ENCODE results near the gene LSM7. TPM values are rescaled to one million over a fixed set of nuclear protein-coding genes. Genes with fewer than 3 reads are reported as not detected.

Gene LSM7
- total RNA-seq, 1 experiment from 2014 or later = 93.0 TPM

DNA sequence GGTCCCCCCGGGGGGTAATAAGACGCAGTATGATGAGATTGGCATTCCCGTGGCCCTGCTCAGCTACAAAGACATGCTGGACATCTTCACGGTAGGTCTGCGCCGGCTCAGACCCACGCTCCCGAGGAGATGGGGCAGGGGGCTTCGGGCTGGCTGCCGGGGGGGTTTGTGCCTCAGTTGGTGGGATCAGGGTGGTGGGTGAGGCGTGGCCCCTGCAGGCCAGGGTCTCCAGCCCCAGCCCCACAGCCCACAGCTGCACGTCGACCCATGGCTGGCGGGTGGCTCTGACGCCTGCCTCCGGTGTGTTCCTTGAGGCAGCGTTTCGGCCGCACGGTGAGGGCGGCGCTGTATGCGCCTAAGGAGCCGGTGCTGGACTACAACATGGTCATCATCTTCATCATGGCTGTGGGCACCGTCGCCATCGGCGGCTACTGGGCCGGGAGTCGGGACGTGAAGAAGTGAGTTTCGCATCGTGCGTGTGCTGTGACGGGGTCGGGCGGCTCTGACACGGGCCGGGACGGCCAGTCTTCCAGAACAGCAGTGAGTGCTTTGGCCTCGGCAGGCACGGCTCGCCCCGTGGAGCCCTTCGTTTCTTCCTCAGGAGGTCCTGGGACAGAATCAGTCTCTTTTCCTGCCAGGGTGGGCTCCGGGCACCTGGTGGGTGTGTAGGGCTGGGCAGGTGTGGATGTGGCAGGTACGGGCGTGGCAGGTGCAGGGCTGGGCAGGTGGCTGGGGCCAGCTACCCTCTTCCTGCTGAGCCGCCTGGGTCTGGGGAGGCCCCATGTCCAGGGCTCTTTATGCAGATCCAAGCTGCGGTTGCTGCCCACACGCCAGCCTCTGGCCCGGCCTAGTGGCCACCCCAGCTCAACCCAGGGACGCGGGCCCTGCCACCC is 10.6 kb upstream of the LSM7 start:
- intact Hi-C loops (cut with micrococcal nuclease; ENCODE audit: unreplicated experiment) = no loop called here
- Mint-ChIP-seq H3K27me3 (ENCODE audit: unreplicated experiment) (no peaks in the 10 kb centered on the region), H3K27ac (ENCODE audit: unreplicated experiment) (no peak overlapping the region), H3K4me1 (ENCODE audit: low read depth, unreplicated experiment) (peaks cover 6% of the 10 kb centered on the region), H3K36me3 (ENCODE audit: insufficient read depth, unreplicated experiment) (peaks cover 11% of the 10 kb centered on the region), H3K4me3 (ENCODE audit: low read depth, unreplicated experiment) (no peak overlapping the region), H3K9me3 (ENCODE audit: low read depth, unreplicated experiment) (no peaks in the 10 kb centered on the region)
- no TSS peak for BruUV-seq (replicated peaks)
- CTCF ChIA-PET = no interaction called here
- TF ChIP-seq, protein P1, sequence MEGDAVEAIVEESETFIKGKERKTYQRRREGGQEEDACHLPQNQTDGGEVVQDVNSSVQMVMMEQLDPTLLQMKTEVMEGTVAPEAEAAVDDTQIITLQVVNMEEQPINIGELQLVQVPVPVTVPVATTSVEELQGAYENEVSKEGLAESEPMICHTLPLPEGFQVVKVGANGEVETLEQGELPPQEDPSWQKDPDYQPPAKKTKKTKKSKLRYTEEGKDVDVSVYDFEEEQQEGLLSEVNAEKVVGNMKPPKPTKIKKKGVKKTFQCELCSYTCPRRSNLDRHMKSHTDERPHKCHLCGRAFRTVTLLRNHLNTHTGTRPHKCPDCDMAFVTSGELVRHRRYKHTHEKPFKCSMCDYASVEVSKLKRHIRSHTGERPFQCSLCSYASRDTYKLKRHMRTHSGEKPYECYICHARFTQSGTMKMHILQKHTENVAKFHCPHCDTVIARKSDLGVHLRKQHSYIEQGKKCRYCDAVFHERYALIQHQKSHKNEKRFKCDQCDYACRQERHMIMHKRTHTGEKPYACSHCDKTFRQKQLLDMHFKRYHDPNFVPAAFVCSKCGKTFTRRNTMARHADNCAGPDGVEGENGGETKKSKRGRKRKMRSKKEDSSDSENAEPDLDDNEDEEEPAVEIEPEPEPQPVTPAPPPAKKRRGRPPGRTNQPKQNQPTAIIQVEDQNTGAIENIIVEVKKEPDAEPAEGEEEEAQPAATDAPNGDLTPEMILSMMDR (IDR thresholded peaks at IDR 0.05; ENCODE audit: unreplicated experiment) = no peak
- DNase-seq = no peak

GRCh38 chr19:2338055-2338615 is 9.7 kb upstream of the LSM7 start:
- DNase-seq = no peak
- H3K36me3 Mint-ChIP-seq (ENCODE audit: insufficient read depth, unreplicated experiment) = peaks cover 8% of the 10 kb centered on the region
- no peaks in the 10 kb centered on the region for H3K27me3 Mint-ChIP-seq (ENCODE audit: unreplicated experiment)
- peaks cover 6% of the 10 kb centered on the region for H3K4me1 Mint-ChIP-seq (ENCODE audit: low read depth, unreplicated experiment)
- no TSS peak for BruUV-seq (replicated peaks)
- no peak overlapping the region for H3K4me3 Mint-ChIP-seq (ENCODE audit: low read depth, unreplicated experiment)
- no peak overlapping the region for H3K27ac Mint-ChIP-seq (ENCODE audit: unreplicated experiment)
- TF ChIP-seq, protein P1 (IDR thresholded peaks at IDR 0.05; ENCODE audit: unreplicated experiment) = no peak
- intact Hi-C loops (cut with micrococcal nuclease; ENCODE audit: unreplicated experiment) = no loop called here
- CTCF ChIA-PET = no interaction called here
- H3K9me3 Mint-ChIP-seq (ENCODE audit: low read depth, unreplicated experiment) = no peaks in the 10 kb centered on the region

- peaks cover 6% of the 10 kb centered on the region for H3K4me1 Mint-ChIP-seq (ENCODE audit: low read depth, unreplicated experiment)
Observed at GRCh38 chr19:2337329-2337707, 8.9 kb upstream of the LSM7 start.

DNA sequence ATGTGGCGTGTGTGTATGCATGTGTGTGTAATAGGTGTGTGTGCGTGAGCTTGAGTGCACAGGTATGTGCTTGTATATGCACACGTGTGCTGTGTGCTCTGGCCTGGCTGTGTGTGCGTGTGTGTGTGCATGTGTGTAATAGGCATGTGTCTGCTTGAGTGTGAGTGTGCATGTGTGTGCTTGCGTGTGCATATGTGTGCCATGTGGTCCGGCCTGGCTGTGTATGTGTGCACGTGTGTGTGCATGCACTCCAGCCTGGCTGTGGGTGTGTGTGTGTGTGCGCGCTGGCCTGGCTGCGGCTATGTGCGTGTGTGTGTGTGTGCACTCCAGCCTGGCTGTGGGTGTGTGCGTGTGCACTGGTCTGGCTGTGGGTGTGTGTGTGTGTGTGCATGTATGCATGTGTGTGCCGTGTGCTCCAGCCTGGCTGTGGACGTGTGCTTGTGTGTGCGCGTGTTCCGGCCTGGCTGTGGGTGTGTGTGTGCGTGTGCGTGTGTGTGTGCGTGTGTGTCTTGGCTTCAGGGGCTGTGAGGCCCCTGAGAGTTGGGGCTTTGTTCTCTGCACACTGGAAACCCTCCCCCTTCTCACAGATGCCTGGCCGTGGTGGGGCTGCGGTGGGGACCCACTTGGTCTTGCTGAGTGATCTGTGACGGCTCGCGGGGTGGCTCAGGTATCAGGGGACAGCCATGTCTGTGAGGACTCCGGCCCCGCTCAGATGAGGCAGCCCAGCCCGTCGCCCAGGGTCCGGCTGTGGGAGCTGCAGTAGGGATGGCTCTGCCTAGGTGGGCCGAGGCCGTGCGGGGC is 8.3 kb upstream of the LSM7 start:
- TF ChIP-seq, protein P1 (IDR thresholded peaks at IDR 0.05; ENCODE audit: unreplicated experiment) = no peak
- no peak for DNase-seq
- CTCF ChIA-PET = no interaction called here
- H3K36me3 Mint-ChIP-seq (ENCODE audit: insufficient read depth, unreplicated experiment) = peaks cover 7% of the 10 kb centered on the region
- H3K27me3 Mint-ChIP-seq (ENCODE audit: unreplicated experiment) = no peaks in the 10 kb centered on the region
- BruUV-seq (replicated peaks) = no TSS peak
- H3K4me1 Mint-ChIP-seq (ENCODE audit: low read depth, unreplicated experiment) = peaks cover 6% of the 10 kb centered on the region
- peak overlapping the region; percentile 26 for H3K27ac Mint-ChIP-seq (ENCODE audit: unreplicated experiment)
- no peaks in the 10 kb centered on the region for H3K9me3 Mint-ChIP-seq (ENCODE audit: low read depth, unreplicated experiment)
- intact Hi-C loops (cut with micrococcal nuclease; ENCODE audit: unreplicated experiment) = no loop called here
- no peak overlapping the region for H3K4me3 Mint-ChIP-seq (ENCODE audit: low read depth, unreplicated experiment)

More at GRCh38 chr19:2337329-2337707, 8.9 kb upstream of the LSM7 start:
- no peak overlapping the region for H3K4me3 Mint-ChIP-seq (ENCODE audit: low read depth, unreplicated experiment)
- H3K36me3 Mint-ChIP-seq (ENCODE audit: insufficient read depth, unreplicated experiment) = peaks cover 7% of the 10 kb centered on the region
- no TSS peak for BruUV-seq (replicated peaks)
- intact Hi-C loops (cut with micrococcal nuclease; ENCODE audit: unreplicated experiment) = no loop called here
- H3K9me3 Mint-ChIP-seq (ENCODE audit: low read depth, unreplicated experiment) = no peaks in the 10 kb centered on the region
- no peak overlapping the region for H3K27ac Mint-ChIP-seq (ENCODE audit: unreplicated experiment)
- no peaks in the 10 kb centered on the region for H3K27me3 Mint-ChIP-seq (ENCODE audit: unreplicated experiment)
- CTCF ChIA-PET = no interaction called here
- TF ChIP-seq, protein P1 (IDR thresholded peaks at IDR 0.05; ENCODE audit: unreplicated experiment) = no peak
- DNase-seq = no peak
